Measurements from ENCODE around the gene PRDM5.

Gene PRDM5

GRCh38 chr4:120691106-120691505, 231.4 kb downstream of the PRDM5 start:
- peaks cover 6% of the 10 kb centered on the region for H3K4me1 Mint-ChIP-seq
- H3K4me3 Mint-ChIP-seq, result no peak overlapping the region
- H3K27ac Mint-ChIP-seq, result no peak overlapping the region
- no peaks in the 10 kb centered on the region for H3K27me3 Mint-ChIP-seq (ENCODE audit: low read depth, poor library complexity)
- TF ChIP-seq, protein P1, sequence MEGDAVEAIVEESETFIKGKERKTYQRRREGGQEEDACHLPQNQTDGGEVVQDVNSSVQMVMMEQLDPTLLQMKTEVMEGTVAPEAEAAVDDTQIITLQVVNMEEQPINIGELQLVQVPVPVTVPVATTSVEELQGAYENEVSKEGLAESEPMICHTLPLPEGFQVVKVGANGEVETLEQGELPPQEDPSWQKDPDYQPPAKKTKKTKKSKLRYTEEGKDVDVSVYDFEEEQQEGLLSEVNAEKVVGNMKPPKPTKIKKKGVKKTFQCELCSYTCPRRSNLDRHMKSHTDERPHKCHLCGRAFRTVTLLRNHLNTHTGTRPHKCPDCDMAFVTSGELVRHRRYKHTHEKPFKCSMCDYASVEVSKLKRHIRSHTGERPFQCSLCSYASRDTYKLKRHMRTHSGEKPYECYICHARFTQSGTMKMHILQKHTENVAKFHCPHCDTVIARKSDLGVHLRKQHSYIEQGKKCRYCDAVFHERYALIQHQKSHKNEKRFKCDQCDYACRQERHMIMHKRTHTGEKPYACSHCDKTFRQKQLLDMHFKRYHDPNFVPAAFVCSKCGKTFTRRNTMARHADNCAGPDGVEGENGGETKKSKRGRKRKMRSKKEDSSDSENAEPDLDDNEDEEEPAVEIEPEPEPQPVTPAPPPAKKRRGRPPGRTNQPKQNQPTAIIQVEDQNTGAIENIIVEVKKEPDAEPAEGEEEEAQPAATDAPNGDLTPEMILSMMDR (IDR thresholded peaks at IDR 0.05), result no peak
- H3K9me3 Mint-ChIP-seq, result no peaks in the 10 kb centered on the region
- no peak for DNase-seq
- no peaks in the 10 kb centered on the region for H3K36me3 Mint-ChIP-seq (ENCODE audit: low read depth)

DNA sequence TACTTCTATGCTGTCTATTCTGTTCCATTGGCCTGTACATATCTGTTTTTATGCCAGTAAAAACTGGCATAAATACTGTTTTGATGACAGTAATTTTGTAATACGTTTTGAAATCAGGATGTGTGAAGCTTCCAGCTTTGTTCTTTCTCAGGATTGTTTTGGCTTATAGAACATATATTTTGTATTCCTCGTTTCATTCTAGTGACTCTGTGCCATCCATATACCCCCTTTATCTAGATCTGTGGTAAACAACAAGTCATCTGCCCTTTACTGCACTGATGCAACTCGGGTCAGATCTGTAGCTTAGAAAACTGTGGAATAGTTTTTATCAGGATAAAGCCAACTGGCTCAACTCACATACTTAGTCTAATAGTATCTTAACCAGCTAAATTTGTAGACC, 233.7 kb downstream of the PRDM5 start:
- no peaks in the 10 kb centered on the region for H3K36me3 Mint-ChIP-seq (ENCODE audit: low read depth)
- H3K27ac Mint-ChIP-seq, result no peak overlapping the region
- peaks cover 5% of the 10 kb centered on the region for H3K4me1 Mint-ChIP-seq
- no peak overlapping the region for H3K4me3 Mint-ChIP-seq
- no peaks in the 10 kb centered on the region for H3K9me3 Mint-ChIP-seq
- no peaks in the 10 kb centered on the region for H3K27me3 Mint-ChIP-seq (ENCODE audit: low read depth, poor library complexity)
- no peak for DNase-seq
- TF ChIP-seq, protein P1 (IDR thresholded peaks at IDR 0.05), result no peak

DNA sequence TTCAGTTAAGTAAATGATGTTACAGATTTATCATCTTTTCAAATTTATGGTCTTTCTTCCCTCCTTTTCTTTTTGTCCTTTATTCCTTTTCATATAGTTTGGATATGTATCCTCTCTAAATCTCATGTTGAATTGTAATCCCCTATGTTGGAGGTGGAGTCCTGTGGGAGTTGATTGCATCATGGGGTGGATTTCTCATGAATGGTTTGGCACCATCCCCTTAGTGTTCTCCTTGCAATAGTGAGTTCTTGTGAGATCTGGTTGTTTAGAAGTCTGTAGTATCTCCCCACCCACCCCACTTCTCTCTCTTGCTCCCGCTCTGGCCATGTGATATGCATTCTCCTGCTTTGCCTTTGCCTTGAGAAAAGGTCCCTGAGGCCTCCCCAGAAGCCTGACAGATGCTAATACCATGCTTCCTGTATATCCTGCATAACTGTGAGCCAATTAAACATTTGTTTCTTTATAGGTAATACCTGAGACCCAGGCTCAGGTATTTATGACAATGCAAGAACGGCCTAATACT, 236.7 kb downstream of the PRDM5 start:
- H3K9me3 Mint-ChIP-seq, result no peaks in the 10 kb centered on the region
- H3K4me1 Mint-ChIP-seq, result peaks cover 6% of the 10 kb centered on the region
- TF ChIP-seq, protein P1 (IDR thresholded peaks at IDR 0.05), result no peak
- no peak overlapping the region for H3K4me3 Mint-ChIP-seq
- no peaks in the 10 kb centered on the region for H3K36me3 Mint-ChIP-seq (ENCODE audit: low read depth)
- no peak for DNase-seq
- H3K27ac Mint-ChIP-seq, result no peak overlapping the region
- H3K27me3 Mint-ChIP-seq (ENCODE audit: low read depth, poor library complexity), result no peaks in the 10 kb centered on the region

DNA sequence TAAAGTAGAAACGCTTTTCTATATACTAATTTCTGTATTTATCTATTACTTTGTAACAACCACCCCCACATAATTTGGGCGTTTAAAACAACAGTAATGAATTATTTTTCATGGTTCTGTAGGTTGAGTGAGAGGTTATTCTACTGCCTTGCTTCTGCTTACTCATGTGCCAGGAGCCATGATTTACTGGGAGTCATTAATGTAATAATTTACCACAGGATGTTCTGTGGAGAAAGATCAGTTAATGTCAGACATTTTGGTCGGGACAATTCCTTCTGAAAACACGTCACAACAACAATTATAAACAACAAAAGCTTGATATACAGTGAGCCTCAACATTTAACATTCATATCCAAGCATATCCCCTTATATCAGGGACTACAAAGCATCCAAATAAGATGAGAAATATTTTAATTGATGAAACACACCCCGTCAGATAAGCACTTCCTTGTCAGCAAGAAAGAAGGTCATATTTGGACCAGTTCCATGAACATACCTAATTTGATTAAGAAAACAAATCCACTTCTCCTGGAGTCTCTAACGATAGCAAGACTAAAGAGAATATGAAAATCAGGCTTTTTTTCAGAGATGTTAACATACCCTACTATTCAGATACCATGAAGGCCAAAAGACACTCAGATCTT, 238.5 kb downstream of the PRDM5 start:
- TF ChIP-seq, protein P1 (IDR thresholded peaks at IDR 0.05), result no peak
- peaks cover 6% of the 10 kb centered on the region for H3K4me1 Mint-ChIP-seq
- H3K36me3 Mint-ChIP-seq (ENCODE audit: low read depth), result no peaks in the 10 kb centered on the region
- no peak overlapping the region for H3K27ac Mint-ChIP-seq
- H3K4me3 Mint-ChIP-seq, result no peak overlapping the region
- H3K9me3 Mint-ChIP-seq, result no peaks in the 10 kb centered on the region
- no peak for DNase-seq
- H3K27me3 Mint-ChIP-seq (ENCODE audit: low read depth, poor library complexity), result no peaks in the 10 kb centered on the region

DNA sequence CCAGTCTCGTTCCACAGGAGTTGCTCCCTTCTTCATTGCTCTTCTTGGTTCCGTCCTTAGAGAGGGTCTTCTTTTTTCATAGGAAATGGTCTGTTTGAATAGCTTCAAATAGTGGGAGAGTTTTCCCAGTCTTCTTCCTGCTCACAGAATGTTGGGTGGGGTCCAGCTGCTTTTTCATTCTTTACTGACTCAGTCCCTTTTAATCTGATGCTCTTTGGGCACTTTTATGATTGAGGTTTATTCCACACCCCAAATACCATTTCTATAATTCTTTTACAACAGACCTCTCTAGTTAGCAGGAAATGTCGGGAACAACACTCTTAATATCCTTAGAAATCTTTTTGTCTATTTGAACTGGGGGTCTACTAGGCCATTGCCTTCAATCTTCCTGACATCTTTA, 239.5 kb downstream of the PRDM5 start:
- Mint-ChIP-seq H3K9me3 (no peaks in the 10 kb centered on the region), H3K36me3 (ENCODE audit: low read depth) (no peaks in the 10 kb centered on the region), H3K27me3 (ENCODE audit: low read depth, poor library complexity) (no peaks in the 10 kb centered on the region), H3K4me3 (no peak overlapping the region), H3K27ac (no peak overlapping the region), H3K4me1 (peaks cover 6% of the 10 kb centered on the region)
- DNase-seq, result no peak
- TF ChIP-seq, protein P1 (IDR thresholded peaks at IDR 0.05), result no peak

DNA sequence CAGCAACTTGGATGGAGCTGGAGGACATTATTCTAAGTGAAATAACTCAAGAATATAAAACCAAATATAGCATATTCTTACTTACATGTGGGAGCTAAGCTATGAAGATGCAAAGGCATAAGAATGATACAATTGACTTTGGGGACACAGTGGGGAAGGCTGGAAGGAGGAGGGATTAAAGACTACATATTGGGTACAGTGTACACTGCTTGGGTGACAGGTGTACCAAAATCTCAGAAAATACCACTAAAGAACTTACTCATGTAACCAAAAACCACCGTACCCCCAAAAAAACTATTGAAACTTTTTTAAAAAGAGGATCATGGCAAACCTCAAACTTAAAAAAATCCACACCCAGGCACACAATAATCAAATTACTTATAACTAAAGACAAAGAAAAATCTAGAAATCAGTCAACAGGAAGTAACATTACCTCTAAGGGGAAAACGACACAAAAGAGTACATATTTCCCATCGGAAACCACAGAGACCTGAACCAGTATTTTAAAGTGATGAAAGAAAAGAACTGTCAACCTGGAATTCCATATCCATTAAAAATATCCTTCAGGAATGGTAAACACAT, 241.8 kb downstream of the PRDM5 start:
- Mint-ChIP-seq H3K27me3 (ENCODE audit: low read depth, poor library complexity) (no peaks in the 10 kb centered on the region), H3K4me3 (no peak overlapping the region), H3K4me1 (peaks cover 6% of the 10 kb centered on the region), H3K36me3 (ENCODE audit: low read depth) (peaks cover 10% of the 10 kb centered on the region), H3K9me3 (peaks cover 10% of the 10 kb centered on the region), H3K27ac (no peak overlapping the region)
- TF ChIP-seq, protein P1 (IDR thresholded peaks at IDR 0.05), result no peak
- DNase-seq, result no peak

Measured in nephron progenitor cell (in vitro differentiated cells).